GM19372 (cell line): Measurements from ENCODE around the gene SLC7A9.

Experiments used
- ATAC-seq: cut with Tn5 transposase; IDR thresholded peaks from one replicate; pipeline ENCODE4 v1.9.1; 2021; ENCODE audit warnings: mild to moderate bottlenecking, low read depth, moderate library complexity; ENCODE audit not compliant: unreplicated experiment

The SLC7A9 gene

DNA sequence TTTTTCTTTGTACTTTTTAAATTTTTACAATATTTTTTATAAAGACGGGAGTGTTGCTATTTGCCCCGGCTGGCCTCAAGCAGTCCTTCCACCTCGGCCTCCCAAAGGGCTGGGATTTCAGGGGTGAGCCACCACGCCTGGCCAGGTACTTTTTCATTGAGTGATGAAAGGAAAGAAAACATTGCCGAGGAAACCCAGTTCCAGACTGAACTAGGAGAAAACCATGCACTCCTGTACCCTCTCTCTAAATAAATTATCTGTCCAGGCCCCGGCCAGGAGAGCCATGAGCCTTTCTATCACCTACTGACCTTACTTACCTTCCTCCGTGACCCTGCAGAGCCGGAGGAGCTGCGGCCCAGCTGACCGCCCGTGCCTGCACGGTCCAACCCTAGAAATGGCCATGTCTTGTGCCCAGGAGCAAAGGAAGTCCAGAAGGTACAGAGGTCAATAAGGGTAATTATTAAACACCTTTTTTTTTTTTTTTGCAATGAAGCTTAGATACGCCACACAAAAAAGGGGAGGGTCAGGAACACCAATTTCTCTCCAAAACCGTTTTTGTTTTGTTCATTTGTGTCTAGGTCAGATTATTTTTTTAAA, at the start of gene SLC7A9:
TSS of gene SLC7A9 (minus strand) at position 399 of the 597 bp plus-strand sequence. CDS start 1,233 bp downstream, outside the sequence.
- ATAC-seq, result no peak

DNA sequence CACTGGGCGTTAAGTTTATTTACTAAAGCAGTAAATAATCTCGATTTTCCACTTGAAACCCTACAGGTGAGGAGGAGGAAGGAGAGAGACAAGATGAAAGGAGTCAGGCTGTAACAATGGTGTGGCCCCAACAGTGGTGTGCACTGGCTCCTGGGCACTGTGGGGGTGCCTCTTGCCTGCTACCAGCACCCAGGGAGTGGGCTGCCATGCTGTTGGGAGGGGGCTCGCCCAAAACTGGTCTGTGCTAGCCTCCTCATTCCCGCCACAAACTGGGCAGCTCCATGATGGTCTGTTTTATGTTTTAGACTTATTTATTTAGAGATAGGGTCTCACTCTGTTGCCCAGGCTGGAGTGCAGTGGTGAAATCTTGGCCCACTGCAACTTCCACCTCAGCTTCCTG, 49.8 kb upstream of the SLC7A9 start:
- no peak for ATAC-seq

DNA sequence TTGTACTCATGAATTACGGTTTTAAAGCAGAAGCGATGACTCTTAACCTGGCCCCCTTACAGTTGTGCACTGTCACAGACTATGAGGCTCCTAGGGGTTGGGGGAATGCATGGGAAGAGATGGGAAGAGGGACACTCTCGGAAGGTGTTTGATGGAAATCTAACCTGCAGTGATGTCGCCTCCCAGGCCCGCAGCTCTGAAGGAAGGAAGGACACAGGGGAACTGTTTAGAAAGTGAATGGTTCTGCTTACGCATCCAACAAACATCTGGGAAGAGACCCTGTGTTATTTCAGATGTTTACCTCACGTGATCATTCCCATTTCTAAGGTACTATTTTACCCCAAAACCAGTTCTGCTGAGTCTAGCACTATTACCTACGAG, 48.0 kb upstream of the SLC7A9 start:
- no peak for ATAC-seq

DNA sequence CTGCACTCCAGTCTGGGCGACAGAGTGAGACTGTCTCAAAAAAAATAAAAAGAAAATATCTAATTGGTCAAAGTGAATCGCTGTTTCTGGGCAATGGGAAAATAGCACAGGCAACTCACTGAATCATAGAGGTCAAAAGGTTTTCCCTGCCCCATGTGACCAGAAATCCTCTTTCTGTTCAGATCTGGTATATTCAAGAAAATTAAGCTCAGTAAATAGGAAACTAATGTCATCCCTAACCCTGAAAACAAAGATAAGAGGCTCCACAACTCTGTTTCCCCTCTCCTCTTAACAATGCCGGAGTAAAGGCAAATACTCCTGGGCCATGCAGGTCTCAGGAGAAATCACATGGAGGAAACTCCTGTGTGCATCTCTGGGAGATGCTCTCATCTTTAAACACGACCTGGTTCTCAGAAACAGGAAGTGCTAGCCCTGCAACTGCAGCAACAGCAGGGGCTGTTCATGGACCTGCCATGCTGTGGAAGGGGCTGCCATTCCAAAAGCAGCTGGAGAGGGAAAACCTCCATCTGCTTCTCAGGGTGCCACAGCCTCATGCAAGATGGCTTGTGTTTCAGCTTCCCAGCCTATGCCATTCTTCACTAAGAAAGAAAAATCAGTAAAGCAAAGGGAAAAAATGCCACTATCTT, 47.5 kb upstream of the SLC7A9 start:
- no peak for ATAC-seq

DNA sequence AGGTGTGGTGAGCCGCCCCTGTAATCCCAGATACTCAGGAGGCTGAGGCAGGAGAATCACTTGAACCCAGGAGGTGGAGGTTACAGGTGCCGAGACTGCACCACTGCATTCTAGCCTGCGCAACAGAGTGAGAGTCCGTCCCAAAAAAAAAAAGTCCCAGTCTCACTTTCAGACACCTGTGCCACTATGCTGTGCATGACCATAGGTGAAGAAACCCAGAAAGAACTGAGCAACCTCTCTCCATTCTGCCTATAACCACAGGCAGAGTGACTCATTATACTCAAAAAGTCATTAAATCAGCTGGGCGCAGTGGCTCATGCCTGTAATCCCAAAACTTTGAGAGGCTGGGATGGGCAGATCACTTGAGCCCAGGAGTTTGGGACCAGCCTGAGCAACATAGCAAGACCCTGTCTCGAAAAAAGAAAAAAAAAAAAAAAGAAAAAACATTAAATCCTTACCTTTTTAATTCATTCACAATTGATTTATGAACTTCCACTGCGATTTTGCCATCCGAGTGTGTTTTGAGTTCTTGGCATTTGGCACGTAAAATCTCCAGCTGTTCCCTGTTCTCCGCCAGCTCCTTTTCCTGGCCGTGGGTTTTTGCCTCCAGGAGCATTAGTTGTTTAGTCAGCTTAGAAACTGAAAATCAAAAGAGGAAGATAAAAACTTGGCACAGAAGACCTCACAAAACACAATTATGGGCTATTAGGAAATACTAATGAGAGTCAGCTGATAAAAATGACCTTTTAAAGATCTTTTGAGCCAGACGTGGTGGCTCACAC, 45.5 kb upstream of the SLC7A9 start:
- no peak for ATAC-seq

DNA sequence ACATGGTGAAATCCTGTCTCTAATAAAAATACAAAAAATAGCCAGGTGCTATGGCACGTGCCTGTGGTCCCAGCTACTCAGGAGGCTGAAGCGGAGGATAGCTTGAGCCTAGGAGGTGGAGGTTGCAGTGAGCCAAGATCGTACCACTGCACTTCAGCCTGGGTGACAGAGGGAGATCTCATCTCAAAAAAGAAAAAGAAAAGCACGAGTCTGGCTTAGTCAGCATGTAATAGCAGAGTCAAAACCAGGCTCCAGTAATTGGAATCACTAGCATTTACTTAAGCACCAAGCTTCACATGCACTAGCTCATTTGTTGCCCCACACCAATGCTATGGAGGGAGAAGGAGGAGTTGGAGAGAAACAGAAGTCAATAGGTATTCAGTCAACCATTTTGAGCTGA, 41.9 kb upstream of the SLC7A9 start:
- no peak for ATAC-seq

DNA sequence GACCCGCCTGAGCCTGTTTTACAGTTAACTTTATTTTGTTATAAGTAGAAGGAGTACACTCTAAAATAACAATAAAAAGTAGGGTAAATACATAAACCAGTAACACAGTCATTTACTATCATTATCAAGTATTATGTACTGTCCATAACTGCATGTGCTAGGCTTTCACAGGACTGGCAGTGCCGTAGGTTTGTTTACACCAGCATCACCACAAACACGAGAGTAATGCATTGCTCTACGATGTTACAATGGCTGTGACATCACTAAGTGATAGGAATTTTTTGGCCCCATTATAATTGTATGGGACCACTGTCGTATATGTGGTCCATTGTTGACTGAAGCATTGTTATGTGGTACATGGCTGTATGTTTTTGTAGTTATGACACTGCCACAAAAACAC, 41.3 kb upstream of the SLC7A9 start:
- ATAC-seq, result no peak

DNA sequence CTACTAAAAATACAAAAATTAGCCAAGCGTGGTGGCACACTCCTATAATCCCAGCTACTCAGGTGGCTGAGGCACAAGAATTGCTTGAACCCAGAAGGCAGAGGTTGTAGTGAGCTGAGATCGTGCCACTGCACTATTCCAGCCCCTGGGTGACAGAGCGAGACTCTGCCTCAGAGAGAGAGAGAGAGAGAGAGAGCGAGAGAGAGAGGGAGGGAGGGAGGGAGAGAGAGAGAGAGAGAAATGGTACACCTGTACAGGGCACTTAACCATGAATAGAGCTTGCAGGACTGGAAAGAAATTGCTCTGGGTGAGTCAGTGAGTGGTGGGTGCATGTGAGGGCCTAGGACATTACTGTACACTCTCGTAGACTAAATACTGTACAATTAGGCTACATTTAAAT, 40.5 kb upstream of the SLC7A9 start:
- ATAC-seq, result no peak

DNA sequence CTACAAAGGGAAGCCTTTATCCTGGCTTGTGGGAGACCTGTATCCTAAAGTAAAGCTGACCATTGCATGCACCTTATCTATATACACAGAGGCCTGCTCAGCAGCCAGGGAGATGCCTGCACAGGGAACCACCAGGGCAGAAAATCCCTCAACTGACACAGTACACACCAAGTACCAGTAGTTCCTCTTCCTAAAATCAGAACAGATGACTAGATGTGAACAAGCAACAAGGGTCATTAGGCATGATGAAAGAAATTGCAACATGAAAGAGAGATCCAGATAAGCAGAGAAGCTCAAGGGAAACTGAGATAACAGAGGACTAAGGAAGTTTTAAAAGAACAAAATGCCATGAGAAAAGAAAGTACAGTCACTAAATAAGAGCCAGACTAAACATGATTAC, 39.7 kb upstream of the SLC7A9 start:
- no peak for ATAC-seq

DNA sequence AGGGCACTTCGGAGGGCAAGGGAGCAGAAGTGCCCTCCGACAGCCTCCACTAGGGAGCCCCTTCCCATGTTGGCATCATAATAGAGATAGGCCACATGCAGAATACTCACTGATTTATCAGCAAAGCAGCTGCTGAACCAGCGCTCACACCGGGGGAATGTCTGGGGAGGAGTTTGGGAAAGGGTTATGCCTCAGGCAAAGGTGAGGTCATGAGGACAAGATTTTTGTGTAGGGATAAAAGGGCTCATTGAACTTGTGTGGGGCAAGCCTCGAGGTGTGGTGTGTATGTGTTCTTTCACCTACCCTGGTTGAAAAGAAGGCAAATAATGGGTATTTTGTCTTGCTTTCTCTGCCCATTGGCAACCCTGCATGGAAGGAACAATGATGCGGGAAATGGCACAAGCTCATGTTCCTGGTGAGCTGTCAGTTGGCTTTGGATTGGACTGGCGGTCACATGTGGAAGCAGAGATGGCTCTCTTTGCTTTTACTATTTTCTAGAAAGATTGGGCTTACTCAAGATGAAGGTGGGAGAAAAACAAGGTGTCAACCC, 39.1 kb upstream of the SLC7A9 start:
- ATAC-seq, result no peak

DNA sequence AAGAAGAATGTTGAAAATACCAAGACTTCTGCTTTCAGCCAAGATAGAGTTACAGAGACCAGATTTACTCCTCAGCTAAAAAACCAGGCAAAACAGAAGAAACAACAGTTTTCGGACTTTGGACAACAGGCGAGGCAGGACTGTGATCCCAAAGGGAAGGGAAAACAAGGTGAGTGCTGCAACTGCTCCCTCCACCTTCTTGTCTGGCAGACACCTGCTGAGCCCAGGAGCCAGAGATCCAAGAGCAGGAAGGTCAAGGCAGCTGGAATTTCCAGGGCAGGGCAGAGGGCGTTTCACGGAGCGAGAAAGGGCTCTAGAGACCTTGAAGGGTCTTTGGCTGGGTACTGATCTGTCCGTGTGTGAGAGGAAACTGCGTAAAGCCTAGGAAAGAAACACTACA, 32.9 kb upstream of the SLC7A9 start:
- ATAC-seq, result no peak

DNA sequence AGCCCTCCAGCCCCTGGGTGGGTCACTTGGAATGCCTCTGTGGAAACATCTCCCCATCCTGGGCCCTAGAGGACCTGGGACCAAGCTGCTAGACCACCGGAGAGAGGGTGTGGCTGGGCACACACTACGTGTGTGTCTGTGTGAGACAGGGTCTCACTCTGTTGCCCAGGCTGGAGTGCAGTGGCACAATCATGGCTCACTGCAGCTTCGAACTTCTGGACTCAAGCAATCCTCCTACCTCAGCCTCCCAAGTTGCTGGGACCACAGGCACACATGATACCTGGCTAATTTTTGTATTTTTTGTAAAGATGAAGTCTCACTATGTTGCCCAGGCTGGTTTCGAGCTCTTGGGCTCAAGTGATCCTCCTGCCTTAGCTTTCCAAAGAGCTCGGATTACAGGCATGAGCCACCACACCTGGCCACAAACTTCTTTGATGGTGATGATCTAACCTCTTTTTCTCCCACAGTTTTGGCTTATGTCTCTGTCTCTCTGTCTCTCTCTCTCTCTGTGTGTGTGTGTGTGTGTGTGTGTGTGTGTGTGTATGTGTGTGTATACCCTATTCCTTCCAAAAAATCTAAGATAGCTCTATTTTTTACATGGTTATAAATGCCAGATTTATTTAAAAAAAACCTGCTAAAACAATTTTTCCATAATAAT, 32.1 kb upstream of the SLC7A9 start:
- no peak for ATAC-seq

DNA sequence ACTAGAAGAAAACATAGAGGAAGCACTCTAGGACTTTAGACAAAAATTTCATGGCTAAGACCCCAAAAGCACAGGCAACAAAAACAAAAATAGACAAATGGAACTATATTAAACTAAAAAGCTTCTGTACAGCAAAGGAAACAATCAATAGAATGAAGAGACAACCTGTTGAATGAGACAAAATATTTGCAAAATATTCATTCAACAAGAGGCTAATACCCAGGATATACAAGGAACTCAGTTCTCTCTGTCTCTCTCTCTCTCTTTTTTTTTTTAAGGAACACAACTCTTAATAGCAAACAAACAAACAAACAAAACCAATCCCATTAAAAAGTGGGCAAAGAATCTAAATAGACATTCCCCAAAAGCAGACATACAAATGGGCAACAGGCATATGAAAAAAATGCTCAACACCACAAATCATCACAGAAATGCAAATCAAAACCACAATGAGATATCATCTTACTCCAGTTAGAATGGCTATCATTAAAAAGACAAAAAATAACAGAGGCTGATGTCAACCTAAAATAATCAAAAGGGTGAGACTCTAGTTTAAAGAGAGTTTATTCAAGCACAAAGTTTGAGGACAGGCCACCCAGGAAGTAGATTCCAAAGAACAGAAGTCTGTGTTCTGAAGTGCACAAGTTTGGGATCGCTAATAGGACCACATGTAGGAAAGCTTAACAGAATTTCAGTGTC, 27.1 kb upstream of the SLC7A9 start:
- no peak for ATAC-seq

DNA sequence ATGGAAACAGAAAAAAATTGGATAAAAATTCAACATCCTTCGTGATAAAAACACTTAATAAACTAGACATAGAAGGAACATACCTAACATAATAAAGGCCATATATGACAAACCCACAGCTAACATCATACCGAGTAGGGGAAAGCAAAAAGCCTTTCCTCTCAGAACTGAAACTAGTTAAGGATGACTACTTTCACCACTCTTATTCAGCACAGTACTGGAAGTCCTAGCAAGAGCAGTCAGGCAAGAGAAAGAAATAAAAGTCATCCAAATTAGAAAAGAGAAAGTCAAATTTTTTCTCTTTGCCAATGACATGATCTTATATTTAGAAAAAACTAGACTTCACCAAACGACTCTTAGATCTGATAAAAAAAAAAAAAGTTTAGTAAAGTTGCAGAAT, 25.8 kb upstream of the SLC7A9 start:
- no peak for ATAC-seq

DNA sequence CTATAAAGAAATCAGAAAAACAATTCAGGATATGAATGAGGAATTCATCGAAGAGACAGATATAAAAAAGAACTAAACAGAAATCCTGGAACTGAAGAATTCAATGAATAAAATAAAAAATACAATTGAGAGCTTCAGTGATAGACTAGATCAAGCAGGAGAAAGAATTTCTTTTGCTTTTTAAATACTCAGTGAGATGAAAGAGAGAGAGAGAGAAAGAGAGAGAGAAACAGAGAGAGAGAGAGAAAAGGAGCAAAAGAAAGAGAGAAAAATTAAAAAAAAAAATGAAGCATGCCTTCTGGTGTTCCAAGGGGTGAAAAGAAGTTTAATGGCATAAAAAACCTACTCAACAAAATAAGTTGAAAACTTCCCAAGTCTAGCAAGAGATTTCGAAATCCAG, 22.0 kb upstream of the SLC7A9 start:
- no peak for ATAC-seq

DNA sequence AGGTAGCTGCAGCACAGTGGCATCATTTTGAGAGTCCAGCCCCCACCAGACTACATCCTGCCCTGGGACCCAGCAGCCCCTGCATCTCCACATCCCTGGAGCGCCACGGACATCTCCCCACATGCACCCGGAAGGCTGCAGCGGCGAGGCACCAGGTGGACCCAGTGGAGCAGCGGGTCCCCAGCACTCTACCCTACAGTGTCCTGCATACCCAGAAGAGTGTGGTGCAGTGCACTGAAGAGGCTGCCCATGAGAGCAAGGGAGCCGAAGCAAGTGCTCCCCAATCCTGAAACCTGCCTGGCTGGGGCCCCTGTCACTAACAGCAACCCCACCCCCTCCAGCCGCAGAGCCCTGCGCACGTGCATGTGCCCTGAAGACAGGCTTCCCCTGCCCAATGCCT, 21.3 kb upstream of the SLC7A9 start:
- ATAC-seq, result no peak

DNA sequence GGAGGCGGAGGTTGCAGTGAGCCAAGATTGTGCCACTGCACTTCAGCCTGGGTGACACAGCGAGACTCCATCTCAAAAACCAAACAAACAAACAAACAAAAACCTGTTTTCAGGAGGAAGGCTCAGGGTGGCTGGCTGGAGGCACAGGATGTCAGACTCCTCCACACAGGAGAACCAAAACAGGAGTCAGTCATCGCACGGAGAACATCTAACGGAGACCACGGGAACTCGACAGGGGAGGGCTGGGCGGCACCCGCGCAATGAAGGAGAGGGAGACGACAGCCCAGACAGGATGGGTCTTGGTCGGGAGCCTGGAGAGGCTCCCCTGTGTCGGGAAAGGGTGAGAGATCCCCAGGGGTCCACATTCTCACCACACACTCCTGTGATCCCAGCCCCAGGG, 20.8 kb upstream of the SLC7A9 start:
- no peak for ATAC-seq

DNA sequence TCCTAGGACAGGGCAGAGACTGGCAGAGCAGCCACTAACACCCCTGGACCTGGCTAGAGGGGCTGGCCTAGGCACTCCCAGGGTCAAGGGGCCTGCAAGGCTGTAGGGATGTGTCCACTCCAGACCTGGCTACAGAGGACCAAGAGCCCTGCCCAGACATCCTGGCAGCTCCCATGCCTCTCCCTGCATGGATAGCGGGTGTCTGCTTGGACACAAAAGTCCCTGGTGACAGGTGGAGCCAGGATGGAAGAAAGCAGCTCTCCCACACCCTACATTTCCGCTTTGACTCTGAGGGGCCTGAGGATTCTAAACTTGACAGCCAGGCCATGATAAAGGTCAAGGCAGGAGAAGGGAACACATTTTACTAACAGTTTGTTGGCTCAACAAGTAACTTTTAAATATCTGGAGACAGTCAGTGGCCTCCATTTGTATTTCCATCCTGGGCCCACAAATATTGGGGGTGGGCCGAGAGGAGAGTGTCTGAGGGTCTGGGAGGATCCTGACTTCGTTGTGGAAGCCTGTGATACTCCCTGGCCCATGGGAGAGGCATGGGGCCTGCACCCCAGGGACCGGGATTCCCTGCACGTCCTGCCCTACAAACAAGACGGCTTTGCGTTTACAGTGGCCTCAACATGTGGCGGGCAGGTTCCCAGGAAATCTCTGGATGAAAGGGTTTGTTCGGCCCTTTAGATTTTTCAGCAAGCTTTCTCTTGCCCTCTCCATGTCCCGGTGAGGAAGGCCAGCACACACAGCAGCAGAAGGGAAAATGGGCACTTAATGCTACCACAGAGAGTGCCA, 19.8 kb upstream of the SLC7A9 start:
- no peak for ATAC-seq

DNA sequence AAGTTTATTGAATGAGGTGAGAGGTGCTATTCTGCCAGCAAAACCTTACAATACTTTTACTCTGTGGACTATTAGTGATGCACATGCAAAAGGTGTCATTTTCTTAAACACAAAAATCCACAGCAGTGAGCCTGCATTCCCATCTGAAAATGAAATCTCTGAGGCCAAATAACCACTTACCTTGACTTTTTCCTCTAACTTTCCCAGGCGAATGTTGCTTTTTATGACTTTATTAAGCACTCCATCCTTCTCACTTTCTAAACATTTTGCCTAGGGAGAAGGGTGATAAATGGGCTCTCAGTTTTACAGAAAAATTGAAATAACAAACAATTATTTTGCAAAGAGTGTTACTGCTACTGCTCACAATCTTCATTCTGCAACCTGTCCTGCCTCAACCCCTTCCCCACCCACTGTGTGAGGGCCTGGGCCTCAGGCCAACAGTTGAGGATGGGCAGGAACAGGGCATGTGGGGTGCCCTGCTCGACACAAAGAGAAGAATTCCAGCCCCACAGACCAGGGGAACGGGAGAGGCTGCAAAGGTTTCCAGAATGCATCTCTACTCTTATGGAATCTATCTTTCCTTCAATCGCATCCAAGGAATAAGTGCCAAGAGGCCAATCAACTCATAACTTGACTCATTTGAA, 18.1 kb upstream of the SLC7A9 start:
- no peak for ATAC-seq
